HG03103 (cell line): Measurements from ENCODE around the gene MAPKBP1.
A peak's percentile ranks its signal among the peaks of the same experiment; 100 is the strongest.
"Not testable (repeated sequence)": the region's sequence is repeated elsewhere in the genome, so short reads cannot be mapped to it uniquely, and the experiment has no call there.

Source experiments
- ATAC-seq: cut with Tn5 transposase; IDR thresholded peaks from one replicate; pipeline ENCODE4 v1.9.1; 2021; ENCODE audit warnings: low read depth; ENCODE audit not compliant: unreplicated experiment

The MAPKBP1 gene

GRCh38 chr15:41774062-41774881, at the start of gene MAPKBP1:
Gene MAPKBP1, plus strand, starts transcription at chr15:41774484. Its CDS starts 792 bp downstream, at chr15:41775276.
- ATAC-seq, result peak; percentile 66

DNA sequence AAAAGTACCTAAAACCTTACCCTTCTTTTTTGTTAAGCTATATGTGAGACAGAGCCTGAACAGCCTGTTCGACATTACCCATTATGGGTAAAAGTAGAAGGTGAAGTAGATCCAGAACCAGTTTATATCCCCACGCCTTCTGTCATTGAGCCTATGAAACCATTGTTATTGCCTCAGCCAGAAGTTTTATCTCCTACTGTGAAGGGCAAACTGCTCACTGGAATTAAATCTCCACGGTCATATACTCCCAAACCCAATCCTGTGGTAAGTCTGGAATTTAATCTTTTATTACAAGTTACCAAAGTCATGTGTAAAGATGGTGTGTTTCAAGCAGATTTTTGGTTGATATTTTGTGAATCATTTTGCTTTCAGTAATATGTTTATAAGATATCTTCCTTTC, 47.1 kb upstream of the MAPKBP1 start:
- ATAC-seq, result no peak

DNA sequence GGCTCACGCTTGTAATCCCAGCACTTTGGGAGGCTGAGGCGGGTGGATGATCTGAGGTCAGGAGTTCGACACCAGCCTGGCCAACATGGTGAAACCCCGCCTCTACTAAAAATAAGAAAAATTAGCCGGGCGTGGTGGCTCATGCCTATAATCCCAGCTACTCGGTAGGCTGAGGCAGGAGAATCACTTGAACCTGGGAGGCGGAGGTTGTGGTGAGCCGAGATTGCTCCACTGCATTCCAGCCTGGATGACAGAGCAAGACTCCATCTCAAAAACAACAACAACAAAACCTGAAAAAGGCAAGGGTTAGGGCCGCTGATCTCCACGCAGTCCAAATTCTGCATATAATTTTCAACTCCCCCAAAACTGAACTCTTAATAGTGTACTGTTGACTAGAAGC, 46.2 kb upstream of the MAPKBP1 start:
- not testable (repeated sequence) for ATAC-seq

DNA sequence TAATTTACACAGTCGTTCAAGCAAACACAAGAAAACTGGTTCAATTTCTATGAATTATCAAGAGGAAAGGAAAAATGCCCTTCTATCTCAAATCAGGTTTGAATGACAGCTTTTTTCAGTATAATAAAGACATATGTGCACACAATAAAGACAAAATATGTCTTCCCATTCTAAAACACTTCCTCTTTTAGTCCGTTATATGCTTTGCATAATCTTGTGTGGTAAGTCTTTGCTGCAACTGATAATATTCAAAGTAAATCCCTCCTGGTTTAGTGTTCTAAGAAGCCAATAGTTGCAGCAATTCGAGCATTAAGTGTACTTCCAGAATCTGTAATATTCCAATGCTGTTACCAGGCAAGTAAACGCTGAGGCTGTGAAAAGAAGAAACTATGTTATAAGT, 43.7 kb upstream of the MAPKBP1 start:
- no peak for ATAC-seq

- no peak for ATAC-seq
These were observed 41.8 kb upstream of the MAPKBP1 start for GRCh38 chr15:41732483-41732882.

DNA sequence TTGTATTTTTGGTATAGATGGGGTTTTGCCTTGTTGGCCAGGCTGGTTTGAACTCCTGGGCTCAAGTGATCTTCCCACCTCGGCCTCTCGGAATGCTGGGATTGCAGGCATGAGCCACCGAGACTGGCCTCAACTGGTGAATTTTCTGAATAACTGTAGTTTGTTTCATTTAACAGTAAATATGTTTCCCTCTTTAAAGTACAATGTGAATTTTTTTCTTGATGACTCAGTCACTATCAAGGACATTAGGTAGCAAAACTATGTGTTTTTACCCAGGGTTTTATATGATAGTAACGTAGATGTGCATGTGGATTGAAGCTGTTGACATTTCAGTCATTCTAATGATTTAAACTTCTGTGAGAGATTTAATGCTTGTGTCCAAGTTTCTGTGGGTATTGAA, 40.2 kb upstream of the MAPKBP1 start:
- no peak for ATAC-seq

DNA sequence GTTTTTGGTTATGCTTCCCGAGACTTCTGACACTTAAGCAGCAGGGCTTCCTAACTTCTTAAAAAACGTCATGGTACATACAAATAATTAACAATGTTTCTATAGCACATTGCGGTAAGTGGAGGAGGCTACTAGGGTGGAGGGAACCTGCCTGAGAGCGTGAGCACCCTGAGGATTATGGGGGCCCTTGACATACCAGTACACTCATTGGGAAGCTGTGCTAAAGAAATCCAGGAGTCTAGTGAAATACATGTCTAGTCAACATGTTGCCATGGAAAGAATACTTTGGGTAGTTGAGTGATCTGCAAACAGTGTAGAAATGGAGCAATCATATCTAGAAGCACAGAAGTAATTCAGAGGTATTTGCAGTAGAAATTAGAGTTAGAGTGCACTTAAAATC, 39.2 kb upstream of the MAPKBP1 start:
- no peak for ATAC-seq

GRCh38 chr15:41735492-41735891, 38.8 kb upstream of the MAPKBP1 start:
- ATAC-seq, result not testable (repeated sequence)

- no peak for ATAC-seq
These were observed 27.5 kb upstream of the MAPKBP1 start for GRCh38 chr15:41746802-41747201.

DNA sequence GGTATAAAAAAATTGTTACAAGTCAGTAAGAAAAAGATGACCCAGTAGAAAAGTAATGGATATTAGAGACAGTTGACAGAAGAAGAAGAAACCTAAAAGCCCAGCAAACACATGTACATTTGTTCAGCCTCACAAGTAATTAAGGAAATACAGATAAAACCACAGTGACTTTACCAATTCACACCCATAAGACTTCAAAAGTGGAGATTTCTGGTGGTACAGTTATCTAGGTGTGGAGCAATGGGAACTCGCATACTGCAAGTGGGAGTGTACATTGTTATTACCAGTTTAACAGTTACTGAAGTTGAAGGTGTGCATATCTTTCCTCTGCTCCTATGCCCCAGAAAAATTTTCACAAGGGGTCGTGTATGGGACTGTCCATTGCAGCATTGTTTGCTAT, 18.1 kb upstream of the MAPKBP1 start:
- no peak for ATAC-seq

GRCh38 chr15:41772720-41773331, 1.5 kb upstream of the MAPKBP1 start:
- no peak for ATAC-seq

DNA sequence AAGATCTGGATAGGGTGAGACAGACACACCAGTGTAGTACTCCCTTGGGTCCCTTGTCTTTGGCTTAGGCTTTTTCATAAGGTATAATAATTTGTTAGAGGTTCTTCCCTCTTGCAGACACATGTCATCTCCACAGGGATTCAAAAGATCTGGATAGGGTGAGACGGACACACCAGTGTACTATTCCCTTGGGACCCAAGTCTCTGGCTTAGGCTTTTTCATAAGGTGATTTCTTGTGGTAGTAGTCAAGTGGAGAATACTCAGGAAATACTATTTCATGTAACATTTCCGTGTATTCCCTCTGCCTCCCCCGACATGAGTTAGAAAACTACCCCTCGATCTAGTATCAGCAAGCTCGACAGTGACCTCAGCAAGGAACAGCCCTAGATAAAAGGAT, 954 bp upstream of the MAPKBP1 start:
- ATAC-seq, result no peak

- no peak for ATAC-seq
These were observed 589 bp upstream of the MAPKBP1 start for GRCh38 chr15:41773729-41774061.

DNA sequence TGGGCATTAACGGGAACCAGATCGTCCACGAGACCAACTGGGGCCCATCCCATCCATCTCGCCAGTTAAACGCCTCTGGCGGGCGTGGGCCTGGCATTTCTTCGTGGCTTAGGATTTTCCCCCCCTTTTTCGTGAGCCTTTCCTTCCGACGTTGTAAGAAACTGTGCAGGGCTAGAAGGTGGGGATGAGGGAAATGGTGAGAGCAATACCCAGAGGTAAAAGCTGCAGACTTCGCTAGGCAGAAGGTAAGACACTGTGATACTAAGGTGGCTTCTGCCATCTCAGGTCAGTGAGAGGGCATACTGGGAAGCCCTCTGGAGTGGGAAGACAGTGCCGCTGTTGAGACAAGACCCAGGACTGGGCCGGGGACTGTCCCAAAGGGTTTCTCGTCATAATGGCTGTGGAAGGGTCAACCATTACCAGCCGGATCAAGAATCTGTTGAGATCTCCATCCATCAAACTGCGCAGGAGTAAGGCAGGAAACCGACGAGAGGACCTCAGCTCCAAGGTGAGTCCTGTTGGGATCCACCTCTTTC, 666 bp downstream of the MAPKBP1 start:
- ATAC-seq, result no peak

DNA sequence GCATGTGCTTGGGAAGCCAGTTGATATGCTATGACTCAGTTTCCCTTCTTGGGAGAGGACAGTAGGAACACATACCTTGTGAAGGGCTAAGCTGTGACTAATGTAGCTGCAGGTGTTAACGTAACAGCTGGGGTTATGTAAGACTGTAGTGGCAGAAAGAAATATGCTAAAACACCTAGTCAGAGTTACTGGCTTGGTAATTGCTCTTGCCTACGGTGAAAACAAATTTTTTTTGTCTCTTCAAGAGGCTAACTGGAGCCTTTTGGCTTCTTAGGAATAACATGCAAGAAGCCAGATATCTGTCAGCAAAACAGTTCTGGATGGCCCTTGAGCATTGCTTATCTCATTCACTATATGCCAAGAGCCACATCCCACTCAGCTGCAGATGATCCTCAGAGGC, 1.4 kb downstream of the MAPKBP1 start:
- ATAC-seq, result no peak

DNA sequence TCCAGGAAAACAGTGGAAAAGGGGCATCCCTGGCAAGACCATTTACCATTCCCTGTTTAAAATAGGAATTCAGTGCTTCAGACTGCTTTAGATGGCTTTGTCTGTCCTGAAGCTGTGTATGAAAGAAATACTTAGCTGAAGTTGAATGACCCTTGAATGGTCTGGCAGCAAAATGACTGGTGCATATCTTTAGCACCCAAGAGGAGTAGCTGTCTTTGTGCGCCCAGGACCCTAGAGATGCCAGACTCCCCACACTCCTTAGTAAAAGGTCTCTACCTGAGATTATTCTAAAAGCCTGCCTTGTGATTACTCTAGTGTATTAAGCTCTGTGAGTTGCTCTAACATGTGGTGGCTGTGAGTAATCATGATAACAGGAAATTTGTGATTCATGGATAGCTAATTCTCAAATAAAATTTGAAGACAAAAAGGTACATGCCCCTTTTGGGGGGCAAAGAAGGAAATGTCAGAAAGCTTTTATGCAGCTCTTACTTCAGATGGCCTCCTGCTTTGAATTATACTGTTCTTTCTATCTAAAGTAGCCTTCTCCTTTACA, 3.2 kb downstream of the MAPKBP1 start:
- ATAC-seq, result no peak

DNA sequence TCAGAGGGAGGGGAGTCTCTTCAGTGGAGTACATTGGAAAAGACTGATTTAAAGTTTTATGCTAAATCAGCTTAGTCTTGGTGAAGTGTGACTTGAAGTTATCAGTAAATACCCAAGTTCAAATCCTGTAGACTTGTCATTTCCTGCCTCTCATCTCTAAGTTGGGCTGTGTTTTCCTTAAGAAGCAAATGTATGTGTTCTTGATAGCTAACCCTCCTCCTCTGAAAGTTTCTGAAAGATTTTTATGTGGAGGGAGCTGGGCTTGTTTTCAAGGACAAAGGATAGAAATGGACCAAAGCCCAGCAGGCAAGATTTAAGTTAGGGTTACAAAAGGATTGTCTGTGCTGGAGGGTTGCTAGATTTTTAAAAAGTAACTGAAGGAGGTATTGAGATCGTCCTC, 4.2 kb downstream of the MAPKBP1 start:
- ATAC-seq, result no peak

- ATAC-seq, result no peak
These were observed 5.4 kb downstream of the MAPKBP1 start for GRCh38 chr15:41779662-41780157.

DNA sequence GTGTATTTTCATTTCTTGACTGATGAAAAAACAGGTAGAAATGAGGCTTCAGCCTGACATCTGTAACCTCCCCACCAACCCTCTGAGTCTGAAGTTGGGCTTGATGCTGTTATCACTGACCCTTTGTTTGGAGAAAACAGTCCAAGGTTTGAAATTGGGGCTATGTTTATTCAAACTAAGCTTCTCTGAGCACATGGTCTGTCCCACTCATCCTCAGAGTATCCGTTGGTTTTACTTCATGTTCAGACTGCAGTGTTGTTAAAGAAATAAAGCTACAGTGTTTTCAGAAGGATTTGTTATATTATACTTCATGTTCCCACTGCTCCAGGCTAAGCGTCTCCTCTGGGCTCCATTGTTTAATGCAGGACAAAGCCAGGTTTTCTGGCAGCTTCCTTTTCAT, 6.0 kb downstream of the MAPKBP1 start:
- ATAC-seq, result no peak

DNA sequence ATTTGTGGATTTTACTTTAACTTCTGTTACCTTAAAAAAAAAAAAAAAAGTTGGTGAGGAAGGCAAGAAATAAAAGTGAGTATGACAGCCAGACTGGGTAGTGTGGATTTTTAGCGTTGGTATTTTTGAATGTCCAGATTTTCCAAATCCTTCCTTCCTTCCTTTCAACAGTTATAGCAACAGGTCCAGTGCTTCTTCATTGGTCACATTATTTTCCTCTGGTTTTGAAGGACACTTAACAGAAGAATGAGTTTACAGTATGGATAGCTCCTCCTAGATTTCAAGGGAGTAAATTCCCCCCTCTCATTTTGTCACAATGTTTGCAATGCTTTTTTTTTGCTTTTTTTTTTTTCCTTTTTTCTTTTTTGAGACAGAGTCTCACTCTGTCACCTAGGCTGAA, 6.4 kb downstream of the MAPKBP1 start:
- no peak for ATAC-seq

GRCh38 chr15:41782371-41783282, 8.3 kb downstream of the MAPKBP1 start:
- ATAC-seq, result no peak
